ENCODE data around the gene ELAC2.

GRCh38 chr17:12998874-12999273 is 19.0 kb downstream of the ELAC2 start:
- TF ChIP-seq CTCF (IDR thresholded peaks at IDR 0.05; ENCODE audit: poor library complexity, severe bottlenecking), result no peak
- TF ChIP-seq POLR2AphosphoS5 (IDR thresholded peaks at IDR 0.05), result no peak
- no peak for TF ChIP-seq EP300 (conservative IDR thresholded peaks at IDR 0.05; ENCODE audit: poor library complexity, severe bottlenecking)
- TF ChIP-seq EZH2 (IDR thresholded peaks at IDR 0.05; ENCODE audit: borderline replicate concordance, insufficient read depth, low read length, poor library complexity, severe bottlenecking), result no peak
- TF ChIP-seq REST (IDR thresholded peaks at IDR 0.05; ENCODE audit: borderline replicate concordance), result no peak
- no peak for TF ChIP-seq RAD21 (conservative IDR thresholded peaks at IDR 0.05)
- TF ChIP-seq TAF1 (IDR thresholded peaks at IDR 0.05; ENCODE audit: low read depth), result no peak
- no peak for TF ChIP-seq SMC3 (conservative IDR thresholded peaks at IDR 0.05; ENCODE audit: poor library complexity)
